GM18868 (cell line): ENCODE data around the gene MECP2.
A peak's percentile ranks its signal among the peaks of the same experiment; 100 is the strongest.
"Not testable (repeated sequence)": the region's sequence is repeated elsewhere in the genome, so short reads cannot be mapped to it uniquely, and the experiment has no call there.

Experiments
- ATAC-seq: cut with Tn5 transposase; IDR thresholded peaks from one replicate; pipeline ENCODE4 v1.9.1; 2021; ENCODE audit warnings: mild to moderate bottlenecking, moderate library complexity; ENCODE audit not compliant: unreplicated experiment

Gene MECP2

GRCh38 chrX:153999359-154000037 is 98.0 kb downstream of the MECP2 start:
- no peak for ATAC-seq

- ATAC-seq, result no peak
These were observed 102.0 kb downstream of the MECP2 start for GRCh38 chrX:153995504-153995903.

- not testable (repeated sequence) for ATAC-seq
These were observed 103.1 kb downstream of the MECP2 start for GRCh38 chrX:153994398-153994797.

- no peak for ATAC-seq
These were observed 103.5 kb downstream of the MECP2 start for GRCh38 chrX:153993978-153994377.

GRCh38 chrX:153993079-153993478 is 104.4 kb downstream of the MECP2 start:
- no peak for ATAC-seq

- ATAC-seq, result no peak
These were observed 105.3 kb downstream of the MECP2 start for GRCh38 chrX:153992180-153992579.

GRCh38 chrX:153991013-153991580 is 106.4 kb downstream of the MECP2 start:
- ATAC-seq, result no peak

- no peak for ATAC-seq
These were observed 107.4 kb downstream of the MECP2 start for GRCh38 chrX:153989973-153990655.

- ATAC-seq, result no peak
These were observed 109.0 kb downstream of the MECP2 start for GRCh38 chrX:153988493-153988892.

- ATAC-seq, result peak; percentile 57
These were observed 113.0 kb downstream of the MECP2 start for GRCh38 chrX:153984351-153985178.

- ATAC-seq, result no peak
These were observed 114.2 kb downstream of the MECP2 start for GRCh38 chrX:153983321-153983801.

- no peak for ATAC-seq
These were observed 115.6 kb downstream of the MECP2 start for GRCh38 chrX:153981771-153982533.

- no peak for ATAC-seq
These were observed 116.3 kb downstream of the MECP2 start for GRCh38 chrX:153981231-153981630.

GRCh38 chrX:153980394-153980793 is 117.1 kb downstream of the MECP2 start:
- peak; percentile 36 for ATAC-seq

- ATAC-seq, result no peak
These were observed 122.7 kb downstream of the MECP2 start for GRCh38 chrX:153974726-153975286.

GRCh38 chrX:153974003-153974725 is 123.4 kb downstream of the MECP2 start:
- no peak for ATAC-seq

- ATAC-seq, result no peak
These were observed 124.2 kb downstream of the MECP2 start for GRCh38 chrX:153973127-153974002.

GRCh38 chrX:153972368-153973126 is 125.0 kb downstream of the MECP2 start, which contains the start of gene TMEM187:
Gene TMEM187 (plus strand): TSS chrX:153972754. CDS start chrX:153982063, 9,309 bp downstream.
- ATAC-seq, result peak; percentile 47
